Gastroesophageal sphincter (tissue), 4 donors: ENCODE data around the gene FGGY. TPM values are rescaled to one million over a fixed set of nuclear protein-coding genes. Genes with fewer than 3 reads are reported as not detected.

Source experiments
- ATAC-seq: fragments of 150-250 bp; one replicate; pipeline ENCODE4 v1.9.1; 2016; ENCODE audit warnings: mild to moderate bottlenecking, moderate library complexity
- H3K27ac ChIP-seq, 4 donors: fragments of 200-600 bp; sonication (generic) in 3 of 4; 1 replicate in 3 of 4; 2 replicates in 1 of 4; pipeline ENCODE4 v1.5.1; 2016 to 2019
- H3K27me3 ChIP-seq: fragments of 200-600 bp; sonication (generic); one replicate; pipeline ENCODE4 v1.5.1; 2019
- H3K36me3 ChIP-seq, 2 donors: fragments of 200-600 bp; sonication (generic); one replicate each; pipeline ENCODE4 v1.5.1; 2019; ENCODE audit warnings: control low read depth in 1 of 2
- H3K4me1 ChIP-seq, 3 donors: fragments of 200-600 bp; sonication (generic); 1 replicate in 2 of 3; 2 replicates in 1 of 3; pipeline ENCODE4 v1.5.1; 2016 to 2019; ENCODE audit warnings: control low read depth in 2 of 3
- H3K4me3 ChIP-seq, 2 donors: fragments of 200-600 bp; sonication (generic); one replicate each; pipeline ENCODE4 v1.5.1; 2019; ENCODE audit warnings: mild to moderate bottlenecking in 1 of 2, moderate library complexity in 1 of 2
- H3K9me3 ChIP-seq, 3 donors: fragments of 200-600 bp; sonication (generic); one replicate each; pipeline ENCODE4 v1.5.1; 2017 to 2019; ENCODE audit warnings: control low read depth in 2 of 3
- CTCF ChIP-seq, 4 experiments: fragments of 200-600 bp in 2 of 4; fragments of 450-650 bp in 2 of 4; sonication (generic) in 1 of 4; IDR thresholded peaks; one replicate each; pipeline ENCODE4 v1.5.1; 2017 to 2019; ENCODE audit warnings: antibody characterized with exemption in 4 of 4, mild to moderate bottlenecking in 2 of 4, moderate library complexity in 2 of 4
- EP300 ChIP-seq: sonication (generic); formaldehyde crosslinking; IDR thresholded peaks from one replicate; pipeline ENCODE4 v1.6.1; 2017; ENCODE audit warnings: antibody characterized with exemption, mild to moderate bottlenecking
- POLR2A ChIP-seq, 2 donors: fragments of 450-650 bp; IDR thresholded peaks; one replicate each; pipeline ENCODE4 v1.6.1; 2017; ENCODE audit warnings: antibody characterized with exemption in 2 of 2, mild to moderate bottlenecking in 2 of 2, moderate library complexity in 1 of 2
- POLR2AphosphoS5 ChIP-seq: sonication (generic); formaldehyde crosslinking; IDR thresholded peaks from one replicate; pipeline ENCODE4 v1.6.1; 2017; ENCODE audit warnings: antibody characterized with exemption
- WGBS, 2 donors: methylation state at CpG; one replicate each; pipeline ENCODE4 v1.1.5; 2018; ENCODE audit warnings: low coverage in 1 of 2; 5-methylcytosine and 5-hydroxymethylcytosine counted together
- total RNA-seq, 4 donors: library from RNA; depleted of rRNA; stranded (reverse); fragments of >200 nt; gene quantifications; one replicate each; pipeline ENCODE4 v1.1.0, GENCODE V29; 2016

The FGGY gene
- total RNA-seq, 4 donors from 2014 or later: 19.0 to 29.6 (median 25.2) TPM

- no peaks in the 10 kb centered on the region for H3K9me3 ChIP-seq
- H3K27me3 ChIP-seq: no peaks in the 10 kb centered on the region
- no peaks in the 10 kb centered on the region for H3K36me3 ChIP-seq
- no peak overlapping the region for H3K27ac ChIP-seq
- ATAC-seq: no peak
- no peak overlapping the region for H3K4me3 ChIP-seq
- TF ChIP-seq EP300: no peak
- TF ChIP-seq POLR2AphosphoS5: no peak
- TF ChIP-seq CTCF (IDR thresholded peaks at IDR 0.05): no peak
- TF ChIP-seq POLR2A (IDR thresholded peaks at IDR 0.05): no peak
- WGBS, 2 donors: 71 to 75% methylated on average over 2 of the region's 2 CpGs
- H3K4me1 ChIP-seq: peaks cover 0 to 21% (median 2%) of the 10 kb centered on the region in 3 donors
Observed at GRCh38 chr1:59505596-59506028, 208.7 kb downstream of the FGGY start.

DNA sequence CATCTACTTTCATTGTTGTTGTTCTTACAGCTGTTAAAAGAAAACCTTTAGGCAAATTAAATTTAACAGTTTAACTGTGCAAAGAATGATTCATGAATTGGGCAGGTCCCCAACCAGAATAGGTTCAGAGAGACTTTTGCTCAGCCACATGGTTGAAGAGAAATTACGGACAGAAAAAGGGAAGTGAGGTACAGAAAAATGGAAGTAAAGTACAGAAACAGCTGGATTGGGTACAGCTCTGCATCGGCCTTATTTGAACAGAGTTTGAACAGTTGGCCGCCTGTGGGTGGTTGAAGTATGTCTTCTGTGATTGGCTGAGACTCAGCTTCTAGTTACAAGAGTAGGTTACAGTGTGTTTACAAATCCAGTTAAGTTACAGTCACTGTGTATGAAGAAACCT is 210.1 kb downstream of the FGGY start:
- no peak for TF ChIP-seq EP300
- no peak for TF ChIP-seq POLR2AphosphoS5
- no peak for TF ChIP-seq CTCF (IDR thresholded peaks at IDR 0.05)
- Histone ChIP-seq H3K9me3 (no peaks in the 10 kb centered on the region), H3K27me3 (no peaks in the 10 kb centered on the region), H3K4me3 (no peak overlapping the region), H3K4me1 (peaks cover 0 to 31% (median 4%) of the 10 kb centered on the region in 3 donors), H3K36me3 (no peaks in the 10 kb centered on the region), H3K27ac (peak overlapping the region in 1 of 4 donors; percentile 33)
- 34 to 45% methylated on average over 3 of the region's 3 CpGs for WGBS, 2 donors
- ATAC-seq: peak; percentile 65

DNA sequence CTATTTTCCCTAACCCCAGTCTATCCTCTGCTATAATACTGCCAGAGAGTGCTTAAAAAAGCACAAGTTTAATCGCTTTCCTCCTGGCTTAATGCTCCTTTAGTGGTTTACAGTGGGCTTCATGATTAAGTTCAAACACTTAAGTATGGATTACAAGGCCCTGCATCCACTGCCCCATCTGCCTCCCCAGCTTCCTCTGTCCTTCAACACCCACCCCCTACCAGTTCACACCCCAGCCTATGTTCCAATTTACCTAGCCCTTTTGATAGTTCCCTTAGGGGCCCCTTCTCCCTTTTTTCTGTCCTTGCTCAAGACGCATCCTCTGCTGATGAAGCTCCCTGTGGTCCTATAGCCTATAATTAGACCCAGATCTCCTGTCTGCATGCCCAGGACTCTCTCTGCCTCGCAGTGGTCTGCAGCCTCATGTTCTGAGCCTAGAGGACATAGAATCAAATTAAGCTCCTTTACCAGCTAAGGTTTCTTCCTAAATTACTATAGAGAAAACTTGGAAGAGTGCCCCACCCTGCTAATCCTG is 212.5 kb downstream of the FGGY start:
- 100% methylated on average over 1 to 2 of the region's 3 CpGs for WGBS, 2 donors
- Histone ChIP-seq H3K27ac (no peak overlapping the region), H3K27me3 (no peaks in the 10 kb centered on the region), H3K9me3 (no peaks in the 10 kb centered on the region), H3K36me3 (no peaks in the 10 kb centered on the region), H3K4me1 (peaks cover 0 to 33% (median 6%) of the 10 kb centered on the region in 3 donors), H3K4me3 (no peak overlapping the region)
- ATAC-seq: no peak
- no peak for TF ChIP-seq EP300
- TF ChIP-seq CTCF (IDR thresholded peaks at IDR 0.05): no peak
- TF ChIP-seq POLR2A (IDR thresholded peaks at IDR 0.05): no peak
- TF ChIP-seq POLR2AphosphoS5: no peak

DNA sequence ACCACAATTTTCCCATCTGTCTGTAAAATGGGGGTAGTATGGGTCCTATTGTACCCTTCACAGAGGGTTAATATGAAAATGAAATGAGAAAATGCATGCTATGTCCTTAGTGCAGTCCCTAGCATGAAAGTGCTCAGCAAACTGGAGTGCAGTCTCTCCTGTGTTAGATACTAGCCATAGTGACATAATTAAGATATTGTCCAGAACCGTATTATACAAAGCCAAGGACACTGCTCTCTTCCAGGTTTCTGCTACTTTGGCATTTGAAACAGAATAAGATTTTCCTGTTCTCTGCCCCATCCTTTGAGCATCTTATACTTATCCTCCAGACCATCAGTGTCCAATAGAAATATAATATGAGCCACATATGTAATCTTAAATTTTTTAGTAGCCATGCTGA is 213.4 kb downstream of the FGGY start:
- Histone ChIP-seq H3K4me3 (no peak overlapping the region), H3K4me1 (peaks cover 0 to 33% (median 6%) of the 10 kb centered on the region in 3 donors), H3K27ac (no peak overlapping the region), H3K9me3 (no peaks in the 10 kb centered on the region), H3K27me3 (no peaks in the 10 kb centered on the region), H3K36me3 (no peaks in the 10 kb centered on the region)
- no peak for ATAC-seq
- TF ChIP-seq CTCF (IDR thresholded peaks at IDR 0.05): no peak
- TF ChIP-seq EP300: no peak
- TF ChIP-seq POLR2A (IDR thresholded peaks at IDR 0.05): no peak
- no peak for TF ChIP-seq POLR2AphosphoS5
- 43 to 73% methylated on average over 1 of the region's 1 CpG for WGBS, 2 donors
